CD4-positive, alpha-beta T cell treated with Interferon gamma for 1 hour (primary cell): ENCODE data around the gene CFAP119.

ENCODE experiments used
- DNase-seq: peaks from one replicate; pipeline ENCODE4 v3.0.0-alpha.2; 2020

The CFAP119 gene

GRCh38 chr16:30780549-30780948, 18.7 kb upstream of the CFAP119 start:
- no peak for DNase-seq

- no peak for DNase-seq
Observed at GRCh38 chr16:30780021-30780420, 18.2 kb upstream of the CFAP119 start.

GRCh38 chr16:30779596-30779995, 17.7 kb upstream of the CFAP119 start:
- DNase-seq = no peak

- DNase-seq = no peak
Observed at GRCh38 chr16:30778549-30779244, 16.8 kb upstream of the CFAP119 start.

GRCh38 chr16:30777591-30778297, 15.9 kb upstream of the CFAP119 start:
- no peak for DNase-seq

- peak; percentile 57 for DNase-seq
Observed at GRCh38 chr16:30775392-30776188, 13.7 kb upstream of the CFAP119 start.

- no peak for DNase-seq
Observed at GRCh38 chr16:30775131-30775391, 13.2 kb upstream of the CFAP119 start.

GRCh38 chr16:30774367-30775130, 12.7 kb upstream of the CFAP119 start:
- DNase-seq = no peak

GRCh38 chr16:30773826-30774225, 12.0 kb upstream of the CFAP119 start:
- DNase-seq = no peak

GRCh38 chr16:30771726-30772125, 9.9 kb upstream of the CFAP119 start:
- no peak for DNase-seq

- no peak for DNase-seq
Observed at GRCh38 chr16:30769379-30770089, 7.7 kb upstream of the CFAP119 start.

GRCh38 chr16:30768583-30769181, 6.8 kb upstream of the CFAP119 start:
- DNase-seq = no peak

- peak; percentile 57 for DNase-seq
Observed at GRCh38 chr16:30767767-30768465, 6.1 kb upstream of the CFAP119 start.

- DNase-seq = no peak
Observed at GRCh38 chr16:30766933-30767284, 5.0 kb upstream of the CFAP119 start.

- no peak for DNase-seq
Observed at GRCh38 chr16:30766206-30766932, 4.5 kb upstream of the CFAP119 start.

GRCh38 chr16:30764816-30765465, 3.1 kb upstream of the CFAP119 start:
- DNase-seq = no peak

- no peak for DNase-seq
Observed at GRCh38 chr16:30764086-30764485, 2.2 kb upstream of the CFAP119 start.

GRCh38 chr16:30762991-30763725, 1.3 kb upstream of the CFAP119 start:
- DNase-seq = no peak

- peak; percentile 27 for DNase-seq
Observed at GRCh38 chr16:30761427-30761927, 385 bp downstream of the CFAP119 start.
